ENCODE measurements around the gene ALDH18A1.

The ALDH18A1 gene

DNA sequence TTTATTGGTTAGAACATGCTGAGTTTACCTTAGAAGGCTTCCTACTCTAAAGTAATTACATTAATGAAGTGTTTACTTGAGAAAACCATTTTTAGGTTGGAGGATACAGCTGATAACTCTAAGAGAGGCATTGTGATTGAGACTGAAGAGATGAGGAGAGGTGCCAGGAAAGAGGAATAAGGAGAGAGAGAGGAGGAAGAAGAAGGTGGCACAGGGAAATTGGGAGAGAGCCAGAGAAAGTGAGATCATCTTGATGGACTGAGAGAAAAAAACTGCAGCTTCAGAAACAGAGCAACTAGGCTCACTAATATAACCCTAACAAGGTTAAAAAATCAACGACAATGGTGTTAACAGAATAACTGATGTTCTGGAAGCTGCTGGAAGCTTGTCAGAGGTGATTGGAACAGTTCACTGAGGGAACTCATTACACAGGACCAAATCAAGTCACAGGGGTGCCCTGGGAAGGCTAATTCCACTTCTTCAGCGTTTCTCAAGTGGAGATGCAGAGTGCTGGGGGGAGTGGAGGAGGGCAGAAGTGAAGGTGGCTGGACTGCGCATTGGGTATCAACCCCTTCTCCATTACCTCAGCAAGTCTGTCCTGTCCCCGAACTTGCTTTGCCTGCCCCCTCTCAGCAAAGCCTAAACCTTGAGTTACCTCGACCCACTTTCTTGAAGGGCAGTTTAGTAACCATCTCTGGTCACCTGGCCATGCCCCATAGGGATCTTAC is 88.4 kb downstream of the ALDH18A1 start:
- DNase-seq (ENCODE audit: low read depth in 2 of 2) = no peak
- TF ChIP-seq, protein P1, sequence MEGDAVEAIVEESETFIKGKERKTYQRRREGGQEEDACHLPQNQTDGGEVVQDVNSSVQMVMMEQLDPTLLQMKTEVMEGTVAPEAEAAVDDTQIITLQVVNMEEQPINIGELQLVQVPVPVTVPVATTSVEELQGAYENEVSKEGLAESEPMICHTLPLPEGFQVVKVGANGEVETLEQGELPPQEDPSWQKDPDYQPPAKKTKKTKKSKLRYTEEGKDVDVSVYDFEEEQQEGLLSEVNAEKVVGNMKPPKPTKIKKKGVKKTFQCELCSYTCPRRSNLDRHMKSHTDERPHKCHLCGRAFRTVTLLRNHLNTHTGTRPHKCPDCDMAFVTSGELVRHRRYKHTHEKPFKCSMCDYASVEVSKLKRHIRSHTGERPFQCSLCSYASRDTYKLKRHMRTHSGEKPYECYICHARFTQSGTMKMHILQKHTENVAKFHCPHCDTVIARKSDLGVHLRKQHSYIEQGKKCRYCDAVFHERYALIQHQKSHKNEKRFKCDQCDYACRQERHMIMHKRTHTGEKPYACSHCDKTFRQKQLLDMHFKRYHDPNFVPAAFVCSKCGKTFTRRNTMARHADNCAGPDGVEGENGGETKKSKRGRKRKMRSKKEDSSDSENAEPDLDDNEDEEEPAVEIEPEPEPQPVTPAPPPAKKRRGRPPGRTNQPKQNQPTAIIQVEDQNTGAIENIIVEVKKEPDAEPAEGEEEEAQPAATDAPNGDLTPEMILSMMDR (IDR thresholded peaks at IDR 0.05; ENCODE audit: low read depth, low read length) = no peak
- H3K4me3 ChIP-seq (replicated peaks in 1 of 2; ENCODE audit: low read depth in 2 of 2, low read length in 2 of 2) = no peak overlapping the region

DNA sequence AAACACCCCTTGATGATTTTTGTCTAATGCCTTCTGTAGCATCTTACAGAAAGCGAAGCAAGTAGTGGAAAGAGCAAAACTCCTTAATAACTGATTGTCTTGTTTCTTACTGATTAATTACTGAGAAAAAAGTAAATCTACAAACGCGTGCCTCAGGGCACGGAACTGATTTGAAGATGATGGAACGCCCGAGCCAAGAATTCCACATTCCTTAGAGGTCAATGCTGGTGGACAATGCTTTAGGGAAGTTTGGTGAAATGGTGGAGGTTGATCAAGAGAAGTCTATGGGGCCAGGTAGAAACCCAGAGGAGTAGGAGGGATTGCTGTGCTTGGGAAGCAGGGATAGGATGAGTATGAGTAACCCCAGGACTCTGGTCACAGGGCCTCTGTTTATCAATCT is 90.4 kb downstream of the ALDH18A1 start:
- H3K4me3 ChIP-seq (replicated peaks in 1 of 2; ENCODE audit: low read depth in 2 of 2, low read length in 2 of 2) = no peak overlapping the region
- no peak for DNase-seq (ENCODE audit: low read depth in 2 of 2)
- TF ChIP-seq, protein P1 (IDR thresholded peaks at IDR 0.05; ENCODE audit: low read depth, low read length) = no peak

DNA sequence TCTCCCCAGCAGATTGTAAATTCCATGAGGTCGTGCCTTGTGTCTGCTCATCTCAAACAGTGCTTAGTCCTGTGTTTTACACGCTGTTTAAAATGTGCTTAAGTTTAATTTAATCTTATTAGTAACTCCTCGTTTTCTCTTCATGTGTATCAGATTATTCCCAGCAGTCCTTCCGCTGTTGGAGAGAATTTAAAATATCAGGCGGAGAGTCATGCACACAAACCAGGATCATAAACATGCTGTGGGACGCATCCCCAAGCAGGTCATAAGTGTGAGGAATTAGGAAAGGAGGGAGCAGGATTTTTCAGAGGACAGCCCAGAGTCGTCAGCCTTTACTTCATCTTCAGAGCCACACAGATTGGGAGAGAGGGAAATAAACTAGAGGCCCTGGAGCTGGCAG is 91.2 kb downstream of the ALDH18A1 start:
- no peak overlapping the region for H3K4me3 ChIP-seq (replicated peaks in 1 of 2; ENCODE audit: low read depth in 2 of 2, low read length in 2 of 2)
- TF ChIP-seq, protein P1 (IDR thresholded peaks at IDR 0.05; ENCODE audit: low read depth, low read length) = no peak
- DNase-seq (ENCODE audit: low read depth in 2 of 2) = no peak

DNA sequence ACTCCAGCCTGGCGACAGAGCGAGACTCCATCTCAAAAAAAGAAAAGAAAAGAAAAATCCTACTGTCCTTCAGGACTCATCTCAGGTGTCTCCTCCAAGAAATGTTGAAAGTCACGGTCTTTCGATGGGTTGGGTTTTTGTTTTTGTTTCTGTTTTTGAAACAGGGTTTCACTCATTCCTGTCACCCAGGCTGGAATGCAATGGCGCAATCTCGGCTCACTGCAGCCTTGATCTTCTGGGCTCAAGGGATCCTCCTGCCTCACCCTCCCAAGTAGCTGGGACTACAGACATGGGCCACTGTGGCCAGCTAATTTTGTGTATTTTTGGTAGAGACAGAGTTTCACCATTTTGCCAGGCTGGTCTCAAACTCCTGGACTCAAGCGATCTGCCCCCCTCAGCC is 92.2 kb downstream of the ALDH18A1 start:
- no peak overlapping the region for H3K4me3 ChIP-seq (replicated peaks in 1 of 2; ENCODE audit: low read depth in 2 of 2, low read length in 2 of 2)
- DNase-seq (ENCODE audit: low read depth in 2 of 2) = no peak
- TF ChIP-seq, protein P1 (IDR thresholded peaks at IDR 0.05; ENCODE audit: low read depth, low read length) = no peak

DNA sequence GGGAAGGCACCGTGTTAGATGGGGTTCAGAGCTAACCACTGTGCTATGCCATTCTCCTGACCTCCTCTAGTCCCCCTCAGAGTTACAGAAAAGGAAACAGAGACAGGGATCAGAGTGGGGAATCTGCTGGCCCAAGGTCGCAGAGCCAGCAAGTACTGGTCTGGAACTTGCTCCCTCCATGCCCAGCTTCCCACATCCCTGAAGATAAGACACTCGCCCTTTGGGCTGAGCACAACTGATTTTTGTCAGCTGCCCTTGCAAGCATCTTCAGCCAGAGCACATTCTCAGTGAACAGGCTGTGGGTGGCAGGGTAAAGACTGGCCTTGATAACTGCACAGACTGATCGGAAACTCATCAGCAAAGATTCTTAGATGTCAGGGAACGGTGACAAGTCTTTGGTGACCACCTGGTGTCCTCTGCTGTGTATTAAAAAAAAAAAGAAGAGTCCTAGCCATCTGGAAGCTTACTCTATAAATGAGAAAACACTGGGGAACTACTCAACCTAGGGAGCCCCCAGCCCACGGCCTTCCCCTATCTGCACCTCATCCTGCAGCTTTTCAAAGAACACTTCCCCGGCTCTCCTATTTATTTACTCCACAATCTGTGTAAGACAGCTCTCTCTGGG is 94.1 kb downstream of the ALDH18A1 start:
- no peak overlapping the region for H3K4me3 ChIP-seq (replicated peaks in 1 of 2; ENCODE audit: low read depth in 2 of 2, low read length in 2 of 2)
- no peak for DNase-seq (ENCODE audit: low read depth in 2 of 2)
- TF ChIP-seq, protein P1 (IDR thresholded peaks at IDR 0.05; ENCODE audit: low read depth, low read length) = no peak

DNA sequence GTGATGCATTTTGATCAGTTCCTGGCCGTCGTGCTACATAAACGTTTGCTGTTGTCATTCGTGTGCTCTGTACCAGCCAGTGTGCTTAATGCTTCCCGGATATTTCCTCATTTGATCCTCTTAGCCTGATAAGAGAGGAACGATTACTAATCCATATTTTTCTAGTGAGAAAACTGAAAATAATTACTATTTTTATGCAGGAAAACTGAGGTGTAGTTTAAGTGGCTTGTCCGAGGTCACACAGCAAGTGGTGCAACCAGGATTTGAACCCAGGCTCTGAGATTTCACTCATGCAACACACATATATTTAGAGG is 94.7 kb downstream of the ALDH18A1 start:
- TF ChIP-seq, protein P1 (IDR thresholded peaks at IDR 0.05; ENCODE audit: low read depth, low read length) = no peak
- no peak for DNase-seq (ENCODE audit: low read depth in 2 of 2)
- H3K4me3 ChIP-seq (replicated peaks in 1 of 2; ENCODE audit: low read depth in 2 of 2, low read length in 2 of 2) = no peak overlapping the region

Measured in cardiac fibroblast (primary cell).